HG02885 (cell line): ENCODE measurements around the gene PANX2.

Experiments used
- ATAC-seq: cut with Tn5 transposase; IDR thresholded peaks from one replicate; pipeline ENCODE4 v1.9.1; 2021; ENCODE audit warnings: mild to moderate bottlenecking; ENCODE audit not compliant: unreplicated experiment, poor library complexity

Gene PANX2

DNA sequence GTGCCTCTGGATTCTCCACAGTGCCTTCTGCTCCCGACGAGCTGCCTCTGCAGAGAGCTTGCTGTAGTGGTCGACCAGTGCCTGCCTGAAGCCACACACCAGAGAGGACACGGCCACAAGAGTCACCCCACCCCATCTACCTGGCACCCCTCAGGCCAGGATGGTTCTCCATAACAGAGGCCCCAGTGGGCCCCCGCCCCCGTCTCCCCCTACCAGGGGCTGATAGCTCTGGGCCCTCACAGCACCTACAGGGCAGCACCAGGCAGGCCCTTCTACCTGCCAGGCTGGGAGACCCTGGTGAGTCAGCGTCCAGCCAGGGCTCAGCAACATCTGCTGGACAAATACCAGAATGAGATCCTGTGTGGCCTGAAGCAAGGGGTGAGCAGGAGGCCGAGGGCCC is 52.0 kb downstream of the PANX2 start:
- no peak for ATAC-seq

GRCh38 chr22:50224071-50224470 is 53.5 kb downstream of the PANX2 start:
- ATAC-seq, result no peak

- ATAC-seq, result no peak
Observed at GRCh38 chr22:50225200-50225969, 54.9 kb downstream of the PANX2 start.

GRCh38 chr22:50226063-50226874 is 55.7 kb downstream of the PANX2 start:
- ATAC-seq, result no peak

- ATAC-seq, result no peak
Observed at GRCh38 chr22:50226875-50227165, 56.3 kb downstream of the PANX2 start.

- ATAC-seq, result no peak
Observed at GRCh38 chr22:50227579-50228215, 57.2 kb downstream of the PANX2 start.

- no peak for ATAC-seq
Observed at GRCh38 chr22:50228366-50228765, 57.8 kb downstream of the PANX2 start.

GRCh38 chr22:50229370-50229769 is 58.8 kb downstream of the PANX2 start:
- no peak for ATAC-seq
